ENCODE measurements around the gene KANSL1L. TPM values are rescaled to one million over a fixed set of nuclear protein-coding genes. Genes with fewer than 3 reads are reported as not detected.

The KANSL1L gene
- total RNA-seq, 1 donor from 2014 or later, result 18.3 TPM

- Mint-ChIP-seq H3K9me3 (no peaks in the 10 kb centered on the region), H3K27ac (ENCODE audit: unreplicated experiment) (no peak overlapping the region), H3K4me3 (no peak overlapping the region), H3K27me3 (ENCODE audit: low read depth) (no peaks in the 10 kb centered on the region), H3K4me1 (no peaks in the 10 kb centered on the region), H3K36me3 (ENCODE audit: low read depth) (no peaks in the 10 kb centered on the region)
- DNase-seq (ENCODE audit: low read depth, low spot score), result no peak
- TF ChIP-seq CTCF (conservative IDR thresholded peaks at IDR 0.05), result peak; percentile 70
Measured at GRCh38 chr2:210072922-210073509, 98.2 kb downstream of the KANSL1L start.

DNA sequence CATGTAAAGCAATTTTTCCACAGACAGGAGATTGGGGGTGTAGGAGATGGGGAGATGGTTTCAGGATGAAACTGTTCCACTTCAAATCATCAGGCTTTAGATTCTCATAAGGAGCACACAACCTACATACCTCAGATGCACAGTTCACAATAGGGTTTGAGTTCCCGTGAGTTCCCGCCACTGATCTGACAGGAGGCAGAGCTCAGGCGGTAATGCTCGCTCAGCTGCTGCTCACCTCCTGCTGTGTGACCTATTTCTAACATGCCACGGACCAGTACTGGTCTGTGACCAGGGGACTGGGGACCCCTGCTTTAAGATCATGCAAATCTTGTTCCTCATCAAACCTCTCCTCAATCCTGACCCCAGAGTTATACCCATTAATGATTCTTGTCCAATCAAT, 98.7 kb downstream of the KANSL1L start:
- Mint-ChIP-seq H3K27ac (ENCODE audit: unreplicated experiment) (no peak overlapping the region), H3K36me3 (ENCODE audit: low read depth) (no peaks in the 10 kb centered on the region), H3K9me3 (no peaks in the 10 kb centered on the region), H3K4me1 (no peaks in the 10 kb centered on the region), H3K27me3 (ENCODE audit: low read depth) (no peaks in the 10 kb centered on the region), H3K4me3 (no peak overlapping the region)
- DNase-seq (ENCODE audit: low read depth, low spot score), result no peak
- no peak for TF ChIP-seq CTCF (conservative IDR thresholded peaks at IDR 0.05)

- no peak overlapping the region for H3K4me3 Mint-ChIP-seq
- no peak overlapping the region for H3K27ac Mint-ChIP-seq (ENCODE audit: unreplicated experiment)
- DNase-seq (ENCODE audit: low read depth, low spot score), result no peak
- H3K4me1 Mint-ChIP-seq, result no peaks in the 10 kb centered on the region
- TF ChIP-seq CTCF (conservative IDR thresholded peaks at IDR 0.05), result no peak
- peaks cover 12% of the 10 kb centered on the region for H3K36me3 Mint-ChIP-seq (ENCODE audit: low read depth)
- no peaks in the 10 kb centered on the region for H3K27me3 Mint-ChIP-seq (ENCODE audit: low read depth)
- peaks cover 4% of the 10 kb centered on the region for H3K9me3 Mint-ChIP-seq
Measured at GRCh38 chr2:210063306-210063705, 107.9 kb downstream of the KANSL1L start.

- peaks cover 16% of the 10 kb centered on the region for H3K9me3 Mint-ChIP-seq
- no peak overlapping the region for H3K27ac Mint-ChIP-seq (ENCODE audit: unreplicated experiment)
- peaks cover 35% of the 10 kb centered on the region for H3K36me3 Mint-ChIP-seq (ENCODE audit: low read depth)
- DNase-seq (ENCODE audit: low read depth, low spot score), result no peak
- no peaks in the 10 kb centered on the region for H3K4me1 Mint-ChIP-seq
- no peak overlapping the region for H3K4me3 Mint-ChIP-seq
- no peaks in the 10 kb centered on the region for H3K27me3 Mint-ChIP-seq (ENCODE audit: low read depth)
- TF ChIP-seq CTCF (conservative IDR thresholded peaks at IDR 0.05), result no peak
Measured at GRCh38 chr2:210055825-210056224, 115.4 kb downstream of the KANSL1L start.

GRCh38 chr2:210054696-210055095, 116.5 kb downstream of the KANSL1L start:
- no peaks in the 10 kb centered on the region for H3K27me3 Mint-ChIP-seq (ENCODE audit: low read depth)
- no peak for DNase-seq (ENCODE audit: low read depth, low spot score)
- no peak for TF ChIP-seq CTCF (conservative IDR thresholded peaks at IDR 0.05)
- no peaks in the 10 kb centered on the region for H3K4me1 Mint-ChIP-seq
- no peak overlapping the region for H3K27ac Mint-ChIP-seq (ENCODE audit: unreplicated experiment)
- peaks cover 16% of the 10 kb centered on the region for H3K9me3 Mint-ChIP-seq
- H3K36me3 Mint-ChIP-seq (ENCODE audit: low read depth), result peaks cover 35% of the 10 kb centered on the region
- H3K4me3 Mint-ChIP-seq, result no peak overlapping the region

All from neural crest cell (in vitro differentiated cells).